Gastrocnemius medialis (tissue), 4 donors: ENCODE data around the gene SMYD3. TPM values are rescaled to one million over a fixed set of nuclear protein-coding genes. Genes with fewer than 3 reads are reported as not detected.

ENCODE experiments used
- ATAC-seq, 2 donors: fragments of 150-250 bp; one replicate each; pipeline ENCODE4 v1.9.1; 2016
- DNase-seq, 2 donors: peaks; one replicate each; pipeline ENCODE4 v3.0.0-alpha.2; 2019
- H3K27ac ChIP-seq, 4 donors: fragments of 200-600 bp; sonication (generic); 1 replicate in 1 of 4; 2 replicates in 3 of 4; pipeline ENCODE4 v1.5.1; 2016 to 2018; ENCODE audit warnings: mild to moderate bottlenecking in 2 of 4, moderate library complexity in 1 of 4
- H3K27me3 ChIP-seq, 3 donors: fragments of 200-600 bp; sonication (generic) in 2 of 3; 1 replicate in 1 of 3; 2 replicates in 2 of 3; pipeline versions ENCODE4 v1.5.1 to v1.6.0; 2016 to 2019; ENCODE audit warnings: mild to moderate bottlenecking in 1 of 3, moderate library complexity in 1 of 3
- H3K36me3 ChIP-seq, 2 donors: fragments of 200-600 bp; sonication (generic) in 1 of 2; one replicate each; pipeline ENCODE4 v1.5.1; 2017 to 2018
- H3K4me1 ChIP-seq, 2 donors: fragments of 200-600 bp; sonication (generic) in 1 of 2; one replicate each; pipeline ENCODE4 v1.5.1; 2016 to 2017; ENCODE audit warnings: mild to moderate bottlenecking in 2 of 2
- H3K4me3 ChIP-seq, 4 donors: fragments of 200-600 bp; sonication (generic) in 3 of 4; 1 replicate in 1 of 4; 2 replicates in 3 of 4; pipeline ENCODE4 v1.5.1; 2016 to 2019; ENCODE audit warnings: mild to moderate bottlenecking in 2 of 4
- H3K9me3 ChIP-seq, 3 donors: fragments of 200-600 bp; sonication (generic) in 2 of 3; 1 replicate in 1 of 3; 2 replicates in 2 of 3; pipeline ENCODE4 v1.5.1; 2016 to 2019
- CTCF ChIP-seq, 5 experiments: fragments of 450-650 bp in 3 of 5; fragments of 200-600 bp in 2 of 5; sonication (generic) in 2 of 5; IDR thresholded peaks in 4 of 5; conservative IDR thresholded peaks in 1 of 5; 1 replicate in 4 of 5; 2 replicates in 1 of 5; pipeline ENCODE4 v1.5.1; 2016 to 2019; ENCODE audit warnings: antibody characterized with exemption in 5 of 5, mild to moderate bottlenecking in 3 of 5, moderate library complexity in 3 of 5
- POLR2A ChIP-seq, 2 donors: fragments of 450-650 bp; IDR thresholded peaks; one replicate each; pipeline ENCODE4 v1.6.1; 2017; ENCODE audit warnings: antibody characterized with exemption in 2 of 2, mild to moderate bottlenecking in 2 of 2, moderate library complexity in 2 of 2
- in situ Hi-C, 4 donors: fragments of 200-750 bp; cut with MboI; loops; one replicate each; pipeline versions ENCODE4 v1.15.0 to v1.8.0; 2017; ENCODE audit warnings: low sequenced_read_pairs in 4 of 4
- intact Hi-C: fragments of 100-400 bp; cut with DNase I; formaldehyde crosslinking; loops from one replicate; pipeline ENCODE4 v1.15.1; 2023; ENCODE audit warnings: low total_unique reads
- total RNA-seq, 4 donors: library from RNA; depleted of rRNA; stranded (reverse); fragments of >200 nt; gene quantifications; one replicate each; pipeline versions ENCODE4 v1.1.0 to v1.2.3, GENCODE V29; 2016

Gene SMYD3
- total RNA-seq, 4 donors from 2014 or later: 4.4 to 10.3 (median 6.3) TPM

GRCh38 chr1:246515390-246516005 lies 8.4 kb upstream of the SMYD3 start:
- Histone ChIP-seq H3K4me1 (no peaks in the 10 kb centered on the region), H3K27me3 (no peaks in the 10 kb centered on the region), H3K36me3 (no peaks in the 10 kb centered on the region), H3K27ac (no peak overlapping the region), H3K4me3 (no peak overlapping the region), H3K9me3 (peaks cover 0 to 13% (median 4%) of the 10 kb centered on the region in 3 donors)
- ATAC-seq: no peak
- DNase-seq: no peak
- intact Hi-C loops (no loop called here), in situ Hi-C loops (no loop called here)
- TF ChIP-seq POLR2A (IDR thresholded peaks at IDR 0.05): no peak
- no peak for TF ChIP-seq CTCF (IDR thresholded peaks at IDR 0.05 in 4 of 5, conservative IDR thresholded peaks at IDR 0.05 in 1 of 5)

- H3K9me3 ChIP-seq: peaks cover 0 to 13% (median 4%) of the 10 kb centered on the region in 3 donors
- intact Hi-C loops (no loop called here), in situ Hi-C loops (no loop called here)
- no peaks in the 10 kb centered on the region for H3K36me3 ChIP-seq
- no peak overlapping the region for H3K27ac ChIP-seq
- TF ChIP-seq POLR2A (IDR thresholded peaks at IDR 0.05) (no peak), CTCF (IDR thresholded peaks at IDR 0.05 in 4 of 5, conservative IDR thresholded peaks at IDR 0.05 in 1 of 5) (no peak)
- H3K4me1 ChIP-seq: no peaks in the 10 kb centered on the region
- DNase-seq: no peak
- H3K27me3 ChIP-seq: no peaks in the 10 kb centered on the region
- ATAC-seq: no peak
- no peak overlapping the region for H3K4me3 ChIP-seq
Measured at GRCh38 chr1:246513619-246514343, 6.7 kb upstream of the SMYD3 start.

- DNase-seq (no peak), ATAC-seq (no peak)
- no peaks in the 10 kb centered on the region for H3K27me3 ChIP-seq
- no peak for TF ChIP-seq POLR2A (IDR thresholded peaks at IDR 0.05)
- TF ChIP-seq CTCF (IDR thresholded peaks at IDR 0.05 in 4 of 5, conservative IDR thresholded peaks at IDR 0.05 in 1 of 5): no peak
- in situ Hi-C loops (no loop called here), intact Hi-C loops (no loop called here)
- no peak overlapping the region for H3K27ac ChIP-seq
- no peaks in the 10 kb centered on the region for H3K4me1 ChIP-seq
- no peaks in the 10 kb centered on the region for H3K36me3 ChIP-seq
- H3K9me3 ChIP-seq: peaks cover 0 to 13% (median 4%) of the 10 kb centered on the region in 3 donors
- no peak overlapping the region for H3K4me3 ChIP-seq
Measured at GRCh38 chr1:246513041-246513440, 6.0 kb upstream of the SMYD3 start.

GRCh38 chr1:246512635-246513034 lies 5.6 kb upstream of the SMYD3 start:
- no peak overlapping the region for H3K27ac ChIP-seq
- DNase-seq: no peak
- no peaks in the 10 kb centered on the region for H3K4me1 ChIP-seq
- H3K36me3 ChIP-seq: no peaks in the 10 kb centered on the region
- intact Hi-C loops: no loop called here
- H3K9me3 ChIP-seq: peaks cover 0 to 13% (median 4%) of the 10 kb centered on the region in 3 donors
- in situ Hi-C loops: no loop called here
- no peak for ATAC-seq
- no peak overlapping the region for H3K4me3 ChIP-seq
- no peak for TF ChIP-seq CTCF (IDR thresholded peaks at IDR 0.05 in 4 of 5, conservative IDR thresholded peaks at IDR 0.05 in 1 of 5)
- no peak for TF ChIP-seq POLR2A (IDR thresholded peaks at IDR 0.05)
- H3K27me3 ChIP-seq: no peaks in the 10 kb centered on the region
